ENCODE data around the gene RAF1. TPM values are rescaled to one million over a fixed set of nuclear protein-coding genes. Genes with fewer than 3 reads are reported as not detected.

Gene RAF1
- total and polyA plus RNA-seq, 2 of the 13 experiments (the other 11 are each of a cell fraction or from before 2014, with no cell fraction given), result 72.2 to 91.4 TPM

DNA sequence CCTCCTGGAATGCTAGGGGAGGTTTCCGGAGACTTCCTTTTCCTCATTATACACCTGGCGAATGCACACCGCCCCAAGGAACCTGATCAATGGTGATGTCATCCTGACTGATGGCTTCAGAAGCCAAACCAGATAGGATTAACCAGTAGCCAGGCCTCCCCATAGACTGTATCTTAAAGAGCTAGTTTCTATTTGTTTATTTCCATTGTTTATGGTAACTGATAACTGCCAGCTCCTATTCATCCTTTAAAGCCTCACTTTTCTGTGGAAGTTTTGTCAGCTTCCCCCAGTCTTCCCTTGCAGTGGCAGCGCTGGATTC, 118.5 kb downstream of the RAF1 start, which contains the start of gene MKRN2OS:
Gene MKRN2OS (minus strand): TSS at position 27 of the 319 bp plus-strand sequence. CDS start 35 bp downstream, outside the sequence.
- DNase-seq (ENCODE audit: low spot score) (no peak), FAIRE-seq (no peak), ATAC-seq (peak; percentile 37; the same call in 2 of the 3 replicates)
- Histone ChIP-seq H3K36me3 (replicated peaks in 1 of 2; ENCODE audit: control insufficient read depth in 1 of 2, insufficient read depth in 2 of 2, low read length in 2 of 2) (0 out of 5 replicates have a peak, but pooled peaks cover 0 to under 1% of the 10 kb centered on the region in 2 experiments), H3K9ac (ENCODE audit: insufficient read depth, low read depth, low read length) (no peak within 1 kb of the TSS), H3K4me1 (ENCODE audit: insufficient read depth, low read length) (peaks cover 5% of the 10 kb centered on the region; the same call in 1 of the 2 replicates), H3K27ac (ENCODE audit: extremely low read length, insufficient read depth, low read length) (no peak within 1 kb of the TSS), H3K4me3 (replicated peaks in 1 of 3; ENCODE audit: insufficient read depth in 1 of 3, low read depth in 2 of 3, low read length in 3 of 3) (no peak within 1 kb of the TSS), H3K27me3 (ENCODE audit: control insufficient read depth in 1 of 2, insufficient read depth in 2 of 2, low read length in 2 of 2) (no peaks in the 10 kb centered on the region), H4K20me1 (ENCODE audit: insufficient read depth, low read length) (no peaks in the 10 kb centered on the region), H2AFZ (ENCODE audit: low read length) (no peak within 1 kb of the TSS), H3K9me3 (ENCODE audit: low read length) (no peaks in the 10 kb centered on the region), H3K4me2 (ENCODE audit: low read depth, low read length) (peak within 1 kb of the TSS; percentile 18; the same call in 1 of the 2 replicates), H3K79me2 (ENCODE audit: insufficient read depth, low read length) (no peaks in the 10 kb centered on the region)
- POLR2A ChIA-PET, result no interaction called here
- 72% methylated on average over 1 of the region's 4 CpGs for WGBS (ENCODE audit: low lambda C conversion rate)
- in situ Hi-C loops (cut with HindIII; ENCODE audit: extremely low pct_ligation_motif_present, low pct_unique_long_range_greater_than_20kb), result no loop called here
- no TSS peak for BruUV-seq (replicated peaks)
- intact Hi-C loops (cut with micrococcal nuclease; ENCODE audit: unreplicated experiment), result no loop called here
- TF ChIP-seq ATF7 (IDR thresholded peaks at IDR 0.05) (peak; percentile 41; the same call in 1 of the 2 replicates), ATF7 (CRISPR knock-in tag; IDR thresholded peaks at IDR 0.05) (no peak)
- TF ChIP-seq, protein P1, sequence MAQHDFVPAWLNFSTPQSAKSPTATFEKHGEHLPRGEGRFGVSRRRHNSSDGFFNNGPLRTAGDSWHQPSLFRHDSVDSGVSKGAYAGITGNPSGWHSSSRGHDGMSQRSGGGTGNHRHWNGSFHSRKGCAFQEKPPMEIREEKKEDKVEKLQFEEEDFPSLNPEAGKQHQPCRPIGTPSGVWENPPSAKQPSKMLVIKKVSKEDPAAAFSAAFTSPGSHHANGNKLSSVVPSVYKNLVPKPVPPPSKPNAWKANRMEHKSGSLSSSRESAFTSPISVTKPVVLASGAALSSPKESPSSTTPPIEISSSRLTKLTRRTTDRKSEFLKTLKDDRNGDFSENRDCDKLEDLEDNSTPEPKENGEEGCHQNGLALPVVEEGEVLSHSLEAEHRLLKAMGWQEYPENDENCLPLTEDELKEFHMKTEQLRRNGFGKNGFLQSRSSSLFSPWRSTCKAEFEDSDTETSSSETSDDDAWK (CRISPR knock-in tag; IDR thresholded peaks at IDR 0.05), result no peak
- CTCF ChIA-PET (ENCODE audit: low intra/inter-chr PET ratio, low total read pairs), result no interaction called here

DNA sequence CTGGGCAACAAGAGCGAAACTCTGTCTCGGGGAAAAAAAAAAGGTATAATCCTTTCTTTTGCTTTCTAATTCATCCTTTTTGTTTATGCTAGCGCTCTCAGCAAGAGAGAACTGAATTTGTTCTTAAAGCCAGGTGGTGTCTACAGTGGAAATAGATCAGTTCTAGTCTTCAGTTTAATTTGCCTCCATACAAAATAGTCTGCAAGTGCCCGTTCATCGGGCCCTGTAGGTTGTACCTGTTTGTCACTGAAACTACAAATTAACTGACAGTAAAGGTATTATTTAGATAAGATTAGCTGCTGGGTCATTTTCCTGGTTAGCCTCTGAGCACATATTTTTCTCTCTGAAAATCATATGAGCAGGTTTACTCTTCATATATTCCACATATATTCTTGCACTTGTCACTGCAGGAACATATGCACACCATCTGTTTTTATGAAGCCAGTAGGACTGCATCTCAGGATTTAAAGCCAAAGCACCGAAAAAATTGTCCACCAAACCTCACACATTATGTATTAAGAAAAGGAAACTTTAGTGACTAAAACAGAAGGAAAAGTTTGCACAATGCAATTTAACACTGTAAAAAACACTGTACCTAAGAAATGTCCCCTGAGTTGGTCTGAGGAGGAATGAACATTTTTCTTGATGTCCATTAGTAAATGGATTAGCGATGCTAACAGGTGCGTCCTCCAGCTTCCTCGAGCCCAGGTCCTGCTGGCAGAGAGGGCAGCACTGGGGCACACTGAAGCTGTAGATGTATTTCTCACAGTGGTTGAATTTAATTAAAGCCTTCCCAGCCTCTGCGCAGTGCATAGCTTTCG, 119.1 kb downstream of the RAF1 start:
- Histone ChIP-seq H3K36me3 (replicated peaks in 1 of 2; ENCODE audit: control insufficient read depth in 1 of 2, insufficient read depth in 2 of 2, low read length in 2 of 2) (peaks cover 0 to 6% of the 10 kb centered on the region in 2 experiments; a peak in 1 of 5 replicates), H4K20me1 (ENCODE audit: insufficient read depth, low read length) (no peaks in the 10 kb centered on the region), H3K4me1 (ENCODE audit: insufficient read depth, low read length) (no peaks in the 10 kb centered on the region), H3K4me2 (ENCODE audit: low read depth, low read length) (no peak overlapping the region), H3K9ac (ENCODE audit: insufficient read depth, low read depth, low read length) (no peak overlapping the region), H3K9me3 (ENCODE audit: low read length) (no peaks in the 10 kb centered on the region), H3K27ac (ENCODE audit: extremely low read length, insufficient read depth, low read length) (no peak overlapping the region), H3K27me3 (ENCODE audit: control insufficient read depth in 1 of 2, insufficient read depth in 2 of 2, low read length in 2 of 2) (no peaks in the 10 kb centered on the region), H3K79me2 (ENCODE audit: insufficient read depth, low read length) (no peaks in the 10 kb centered on the region), H3K4me3 (replicated peaks in 1 of 3; ENCODE audit: insufficient read depth in 1 of 3, low read depth in 2 of 3, low read length in 3 of 3) (no peak overlapping the region), H2AFZ (ENCODE audit: low read length) (no peak overlapping the region)
- no peak for FAIRE-seq
- CTCF ChIA-PET (ENCODE audit: low intra/inter-chr PET ratio, low total read pairs), result no interaction called here
- in situ Hi-C loops (cut with HindIII; ENCODE audit: extremely low pct_ligation_motif_present, low pct_unique_long_range_greater_than_20kb), result no loop called here
- BruUV-seq (replicated peaks), result no TSS peak
- ATAC-seq, result no peak
- POLR2A ChIA-PET, result no interaction called here
- intact Hi-C loops (cut with micrococcal nuclease; ENCODE audit: unreplicated experiment), result no loop called here
- no peak for DNase-seq (ENCODE audit: low spot score)
- WGBS (ENCODE audit: low lambda C conversion rate), result 78% methylated on average over 11 of the region's 11 CpGs
- TF ChIP-seq, protein P2, sequence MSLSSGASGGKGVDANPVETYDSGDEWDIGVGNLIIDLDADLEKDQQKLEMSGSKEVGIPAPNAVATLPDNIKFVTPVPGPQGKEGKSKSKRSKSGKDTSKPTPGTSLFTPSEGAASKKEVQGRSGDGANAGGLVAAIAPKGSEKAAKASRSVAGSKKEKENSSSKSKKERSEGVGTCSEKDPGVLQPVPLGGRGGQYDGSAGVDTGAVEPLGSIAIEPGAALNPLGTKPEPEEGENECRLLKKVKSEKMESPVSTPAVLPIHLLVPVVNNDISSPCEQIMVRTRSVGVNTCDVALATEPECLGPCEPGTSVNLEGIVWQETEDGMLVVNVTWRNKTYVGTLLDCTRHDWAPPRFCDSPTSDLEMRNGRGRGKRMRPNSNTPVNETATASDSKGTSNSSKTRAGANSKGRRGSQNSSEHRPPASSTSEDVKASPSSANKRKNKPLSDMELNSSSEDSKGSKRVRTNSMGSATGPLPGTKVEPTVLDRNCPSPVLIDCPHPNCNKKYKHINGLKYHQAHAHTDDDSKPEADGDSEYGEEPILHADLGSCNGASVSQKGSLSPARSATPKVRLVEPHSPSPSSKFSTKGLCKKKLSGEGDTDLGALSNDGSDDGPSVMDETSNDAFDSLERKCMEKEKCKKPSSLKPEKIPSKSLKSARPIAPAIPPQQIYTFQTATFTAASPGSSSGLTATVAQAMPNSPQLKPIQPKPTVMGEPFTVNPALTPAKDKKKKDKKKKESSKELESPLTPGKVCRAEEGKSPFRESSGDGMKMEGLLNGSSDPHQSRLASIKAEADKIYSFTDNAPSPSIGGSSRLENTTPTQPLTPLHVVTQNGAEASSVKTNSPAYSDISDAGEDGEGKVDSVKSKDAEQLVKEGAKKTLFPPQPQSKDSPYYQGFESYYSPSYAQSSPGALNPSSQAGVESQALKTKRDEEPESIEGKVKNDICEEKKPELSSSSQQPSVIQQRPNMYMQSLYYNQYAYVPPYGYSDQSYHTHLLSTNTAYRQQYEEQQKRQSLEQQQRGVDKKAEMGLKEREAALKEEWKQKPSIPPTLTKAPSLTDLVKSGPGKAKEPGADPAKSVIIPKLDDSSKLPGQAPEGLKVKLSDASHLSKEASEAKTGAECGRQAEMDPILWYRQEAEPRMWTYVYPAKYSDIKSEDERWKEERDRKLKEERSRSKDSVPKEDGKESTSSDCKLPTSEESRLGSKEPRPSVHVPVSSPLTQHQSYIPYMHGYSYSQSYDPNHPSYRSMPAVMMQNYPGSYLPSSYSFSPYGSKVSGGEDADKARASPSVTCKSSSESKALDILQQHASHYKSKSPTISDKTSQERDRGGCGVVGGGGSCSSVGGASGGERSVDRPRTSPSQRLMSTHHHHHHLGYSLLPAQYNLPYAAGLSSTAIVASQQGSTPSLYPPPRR (CRISPR knock-in tag; IDR thresholded peaks at IDR 0.05; ENCODE audit: borderline replicate concordance), result no peak
- TF ChIP-seq RORA (CRISPR knock-in tag; IDR thresholded peaks at IDR 0.05), result no peak
- TF ChIP-seq, protein P3, sequence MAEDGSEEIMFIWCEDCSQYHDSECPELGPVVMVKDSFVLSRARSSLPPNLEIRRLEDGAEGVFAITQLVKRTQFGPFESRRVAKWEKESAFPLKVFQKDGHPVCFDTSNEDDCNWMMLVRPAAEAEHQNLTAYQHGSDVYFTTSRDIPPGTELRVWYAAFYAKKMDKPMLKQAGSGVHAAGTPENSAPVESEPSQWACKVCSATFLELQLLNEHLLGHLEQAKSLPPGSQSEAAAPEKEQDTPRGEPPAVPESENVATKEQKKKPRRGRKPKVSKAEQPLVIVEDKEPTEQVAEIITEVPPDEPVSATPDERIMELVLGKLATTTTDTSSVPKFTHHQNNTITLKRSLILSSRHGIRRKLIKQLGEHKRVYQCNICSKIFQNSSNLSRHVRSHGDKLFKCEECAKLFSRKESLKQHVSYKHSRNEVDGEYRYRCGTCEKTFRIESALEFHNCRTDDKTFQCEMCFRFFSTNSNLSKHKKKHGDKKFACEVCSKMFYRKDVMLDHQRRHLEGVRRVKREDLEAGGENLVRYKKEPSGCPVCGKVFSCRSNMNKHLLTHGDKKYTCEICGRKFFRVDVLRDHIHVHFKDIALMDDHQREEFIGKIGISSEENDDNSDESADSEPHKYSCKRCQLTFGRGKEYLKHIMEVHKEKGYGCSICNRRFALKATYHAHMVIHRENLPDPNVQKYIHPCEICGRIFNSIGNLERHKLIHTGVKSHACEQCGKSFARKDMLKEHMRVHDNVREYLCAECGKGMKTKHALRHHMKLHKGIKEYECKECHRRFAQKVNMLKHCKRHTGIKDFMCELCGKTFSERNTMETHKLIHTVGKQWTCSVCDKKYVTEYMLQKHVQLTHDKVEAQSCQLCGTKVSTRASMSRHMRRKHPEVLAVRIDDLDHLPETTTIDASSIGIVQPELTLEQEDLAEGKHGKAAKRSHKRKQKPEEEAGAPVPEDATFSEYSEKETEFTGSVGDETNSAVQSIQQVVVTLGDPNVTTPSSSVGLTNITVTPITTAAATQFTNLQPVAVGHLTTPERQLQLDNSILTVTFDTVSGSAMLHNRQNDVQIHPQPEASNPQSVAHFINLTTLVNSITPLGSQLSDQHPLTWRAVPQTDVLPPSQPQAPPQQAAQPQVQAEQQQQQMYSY (CRISPR knock-in tag; IDR thresholded peaks at IDR 0.05), result no peak
